GM18870 (cell line): Measurements from ENCODE around the gene MPC2.
"Not testable (repeated sequence)": the region's sequence is repeated elsewhere in the genome, so short reads cannot be mapped to it uniquely, and the experiment has no call there.

ENCODE experiments used
- ATAC-seq: cut with Tn5 transposase; IDR thresholded peaks from one replicate; pipeline ENCODE4 v1.9.1; 2021; ENCODE audit warnings: moderate library complexity; ENCODE audit not compliant: unreplicated experiment

The MPC2 gene

GRCh38 chr1:167909691-167910180 is 27.1 kb downstream of the MPC2 start:
- ATAC-seq, result peak; percentile 42

- ATAC-seq, result no peak
Observed at GRCh38 chr1:167905671-167906070, 31.2 kb downstream of the MPC2 start.

GRCh38 chr1:167905182-167905581 is 31.7 kb downstream of the MPC2 start:
- no peak for ATAC-seq

- ATAC-seq, result no peak
Observed at GRCh38 chr1:167904652-167905130, 32.2 kb downstream of the MPC2 start.

- ATAC-seq, result no peak
Observed at GRCh38 chr1:167900907-167901306, 36.0 kb downstream of the MPC2 start.

GRCh38 chr1:167899253-167899681 is 37.6 kb downstream of the MPC2 start:
- ATAC-seq, result peak; percentile 93

GRCh38 chr1:167898578-167899222 is 38.2 kb downstream of the MPC2 start:
- ATAC-seq, result no peak

- no peak for ATAC-seq
Observed at GRCh38 chr1:167893798-167894197, 43.1 kb downstream of the MPC2 start.

GRCh38 chr1:167890400-167890799 is 46.5 kb downstream of the MPC2 start:
- no peak for ATAC-seq

- ATAC-seq, result not testable (repeated sequence)
Observed at GRCh38 chr1:167887187-167887586, 49.7 kb downstream of the MPC2 start.

- ATAC-seq, result no peak
Observed at GRCh38 chr1:167882376-167882775, 54.5 kb downstream of the MPC2 start.

- ATAC-seq, result no peak
Observed at GRCh38 chr1:167881786-167882185, 55.1 kb downstream of the MPC2 start.

- ATAC-seq, result no peak
Observed at GRCh38 chr1:167881069-167881468, 55.8 kb downstream of the MPC2 start.

GRCh38 chr1:167880580-167881021 is 56.3 kb downstream of the MPC2 start:
- no peak for ATAC-seq

- ATAC-seq, result no peak
Observed at GRCh38 chr1:167879508-167879907, 57.4 kb downstream of the MPC2 start.

- ATAC-seq, result no peak
Observed at GRCh38 chr1:167878372-167879160, 58.3 kb downstream of the MPC2 start.

GRCh38 chr1:167876597-167877175 is 60.2 kb downstream of the MPC2 start:
- no peak for ATAC-seq

- no peak for ATAC-seq
Observed at GRCh38 chr1:167871331-167871730, 65.5 kb downstream of the MPC2 start.

- ATAC-seq, result not testable (repeated sequence)
Observed at GRCh38 chr1:167869157-167870001, 67.5 kb downstream of the MPC2 start.

- not testable (repeated sequence) for ATAC-seq
Observed at GRCh38 chr1:167866739-167867414, 70.0 kb downstream of the MPC2 start.
